Activated T-cell treated with anti-CD3 and anti-CD28 coated beads, Interleukin-2, amount 50 U/mL, for 72 hours (primary cell): Measurements from ENCODE around the gene TSC2. TPM values are rescaled to one million over a fixed set of nuclear protein-coding genes. Genes with fewer than 3 reads are reported as not detected.
"Not testable (repeated sequence)": the region's sequence is repeated elsewhere in the genome, so short reads cannot be mapped to it uniquely, and the experiment has no call there.

Experiments used
- ATAC-seq, 2 donors: fragments of 150-1000 bp; cut with Tn5 transposase; replicated peaks in 1 of 2; 2 replicates each; pipeline ENCODE4 v1.10.0; 2021; ENCODE audit warnings: moderate library complexity in 2 of 2, mild to moderate bottlenecking in 1 of 2
- DNase-seq, 2 donors: peaks; one replicate each; pipeline ENCODE4 v3.0.0; 2021 to 2022; ENCODE audit warnings: mixed read lengths in 1 of 2
- H3K27ac Mint-ChIP-seq: one replicate; pipeline ENCODE4 v1.8.0; 2022; ENCODE audit warnings: mild to moderate bottlenecking, moderate library complexity, mixed read lengths
- H3K27me3 Mint-ChIP-seq: one replicate; pipeline ENCODE4 v1.8.0; 2022; ENCODE audit warnings: low read depth, mixed read lengths
- H3K36me3 Mint-ChIP-seq, 2 donors: one replicate each; pipeline ENCODE4 v1.8.0; 2022; ENCODE audit warnings: mixed read lengths in 2 of 2, mild to moderate bottlenecking in 1 of 2; ENCODE audit not compliant: insufficient read depth in 2 of 2
- H3K4me1 Mint-ChIP-seq: one replicate; pipeline ENCODE4 v1.8.0; 2022; ENCODE audit warnings: low read depth, mixed read lengths
- H3K4me3 Mint-ChIP-seq, 2 donors: one replicate each; pipeline ENCODE4 v1.8.0; 2022; ENCODE audit warnings: mild to moderate bottlenecking in 2 of 2, mixed read lengths in 2 of 2, moderate library complexity in 2 of 2
- H3K9me3 Mint-ChIP-seq, 2 donors: one replicate each; pipeline ENCODE4 v1.8.0; 2022; ENCODE audit warnings: mixed read lengths in 2 of 2
- total RNA-seq, 2 donors: library from RNA; stranded (reverse); gene quantifications; one replicate each; pipeline ENCODE4 v1.2.3, GENCODE V29; 2022

The TSC2 gene
- total RNA-seq, 2 donors from 2014 or later: 96.6 to 98.4 TPM

GRCh38 chr16:2096853-2097595 is 49.2 kb downstream of the TSC2 start:
- ATAC-seq: no peak
- Mint-ChIP-seq H3K36me3 (peaks cover 0 to 2% of the 10 kb centered on the region in 2 donors), H3K27ac (no peak overlapping the region)

DNA sequence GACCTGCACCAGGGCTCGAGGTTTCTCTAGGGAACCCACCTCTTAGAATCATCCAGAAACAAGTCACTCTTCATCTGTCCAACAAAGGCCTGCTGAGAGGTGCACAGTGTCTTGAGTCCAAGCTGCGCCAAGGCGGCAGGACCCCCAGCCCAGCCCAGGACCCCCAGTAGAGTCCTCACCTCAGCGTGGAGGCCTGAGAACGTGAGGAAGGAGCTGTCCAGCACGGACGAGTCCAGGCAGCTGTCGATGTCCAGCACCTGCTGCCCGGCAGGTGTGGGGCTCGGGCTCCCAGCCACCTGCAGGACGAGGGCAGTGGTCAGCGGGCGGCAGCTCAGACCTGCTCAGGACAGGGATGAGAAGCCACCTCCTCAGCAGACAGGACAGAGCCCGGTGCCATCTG is 49.9 kb downstream of the TSC2 start:
- H3K27ac Mint-ChIP-seq, H3K9me3 Mint-ChIP-seq, DNase-seq, H3K36me3 Mint-ChIP-seq, H3K27me3 Mint-ChIP-seq, ATAC-seq, H3K4me3 Mint-ChIP-seq, H3K4me1 Mint-ChIP-seq: not testable (repeated sequence)

More at GRCh38 chr16:2096853-2097595, 49.2 kb downstream of the TSC2 start:
- no peak overlapping the region for H3K4me3 Mint-ChIP-seq
- no peaks in the 10 kb centered on the region for H3K27me3 Mint-ChIP-seq
- no peaks in the 10 kb centered on the region for H3K9me3 Mint-ChIP-seq
- H3K4me1 Mint-ChIP-seq: no peaks in the 10 kb centered on the region
- no peak for DNase-seq

DNA sequence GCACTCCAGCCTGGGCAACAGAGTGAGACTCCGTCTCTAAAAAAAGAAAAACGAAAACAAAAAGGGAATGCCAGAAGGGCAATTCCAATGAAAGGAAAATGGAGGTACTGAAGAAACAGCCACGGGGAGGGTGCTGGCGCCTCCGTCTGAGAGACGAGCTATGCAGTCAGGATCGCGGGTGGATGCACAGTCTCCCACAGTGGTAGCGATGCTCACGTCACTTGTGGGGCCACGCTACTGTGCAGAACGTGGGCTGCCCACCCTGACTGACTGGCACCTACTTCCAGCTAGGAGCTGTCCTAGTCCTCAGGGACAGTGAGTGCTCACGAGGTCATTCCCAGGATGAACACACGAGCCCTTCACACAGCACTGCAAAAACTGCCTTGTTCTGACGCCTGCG is 53.8 kb downstream of the TSC2 start:
- not testable (repeated sequence) for H3K27ac Mint-ChIP-seq, DNase-seq, H3K4me1 Mint-ChIP-seq, H3K9me3 Mint-ChIP-seq, H3K4me3 Mint-ChIP-seq, ATAC-seq, H3K27me3 Mint-ChIP-seq, H3K36me3 Mint-ChIP-seq

GRCh38 chr16:2102471-2102870 is 54.7 kb downstream of the TSC2 start:
- no peaks in the 10 kb centered on the region for H3K27me3 Mint-ChIP-seq
- H3K4me1 Mint-ChIP-seq: no peaks in the 10 kb centered on the region
- no peaks in the 10 kb centered on the region for H3K9me3 Mint-ChIP-seq
- peaks cover 0 to under 1% of the 10 kb centered on the region in 2 donors for H3K36me3 Mint-ChIP-seq
- DNase-seq (no peak), ATAC-seq (no peak)
- H3K27ac Mint-ChIP-seq: no peak overlapping the region
- no peak overlapping the region for H3K4me3 Mint-ChIP-seq

GRCh38 chr16:2104464-2104863 is 56.7 kb downstream of the TSC2 start:
- H3K36me3 Mint-ChIP-seq, H3K27ac Mint-ChIP-seq, H3K27me3 Mint-ChIP-seq: not testable (repeated sequence)

DNA sequence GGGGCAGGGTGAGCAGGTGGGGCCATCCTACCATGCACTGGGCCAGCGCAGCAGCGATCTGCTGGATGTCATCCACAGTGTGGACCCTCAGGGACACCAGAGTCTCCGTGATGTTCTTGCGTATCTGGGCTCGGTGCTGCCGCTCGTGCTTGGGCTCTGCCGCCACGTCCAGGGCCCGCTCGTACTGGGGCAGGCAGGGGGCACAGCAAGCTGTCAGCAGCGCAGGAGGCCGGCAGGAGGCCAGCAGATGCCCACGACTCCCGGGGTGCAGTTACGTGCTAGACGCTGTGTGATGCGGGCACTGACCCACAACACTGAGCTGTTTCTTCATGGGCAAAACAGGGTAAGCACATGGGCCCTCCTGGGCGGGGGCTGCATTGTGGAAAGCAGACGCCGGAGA is 57.5 kb downstream of the TSC2 start:
- ATAC-seq, H3K27ac Mint-ChIP-seq, DNase-seq, H3K4me3 Mint-ChIP-seq, H3K27me3 Mint-ChIP-seq, H3K4me1 Mint-ChIP-seq, H3K9me3 Mint-ChIP-seq, H3K36me3 Mint-ChIP-seq: not testable (repeated sequence)

More at GRCh38 chr16:2104464-2104863, 56.7 kb downstream of the TSC2 start:
- H3K9me3 Mint-ChIP-seq, ATAC-seq, H3K4me1 Mint-ChIP-seq, DNase-seq, H3K4me3 Mint-ChIP-seq: not testable (repeated sequence)

DNA sequence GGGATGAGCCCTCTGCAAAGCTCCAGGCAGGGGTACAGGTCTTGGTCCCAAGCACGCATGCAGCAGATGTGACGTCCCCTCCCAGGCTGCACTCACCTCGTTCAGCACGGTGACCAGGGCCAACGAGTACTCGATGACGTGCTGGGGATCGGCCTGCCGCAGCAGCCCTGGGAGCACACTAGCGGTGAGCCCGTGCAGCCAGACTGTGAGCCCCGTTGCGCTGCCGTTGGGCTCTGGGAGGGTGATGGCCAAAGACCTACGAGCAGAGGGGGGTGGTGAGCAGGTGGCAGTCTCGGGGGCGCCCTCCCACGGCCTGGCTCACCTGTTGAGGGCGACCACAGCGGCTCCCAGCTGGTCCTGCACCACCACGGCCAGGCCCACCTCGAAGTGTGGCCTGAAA is 58.0 kb downstream of the TSC2 start:
- not testable (repeated sequence) for H3K27ac Mint-ChIP-seq, H3K9me3 Mint-ChIP-seq, H3K4me1 Mint-ChIP-seq, H3K27me3 Mint-ChIP-seq, H3K4me3 Mint-ChIP-seq, DNase-seq, ATAC-seq, H3K36me3 Mint-ChIP-seq

DNA sequence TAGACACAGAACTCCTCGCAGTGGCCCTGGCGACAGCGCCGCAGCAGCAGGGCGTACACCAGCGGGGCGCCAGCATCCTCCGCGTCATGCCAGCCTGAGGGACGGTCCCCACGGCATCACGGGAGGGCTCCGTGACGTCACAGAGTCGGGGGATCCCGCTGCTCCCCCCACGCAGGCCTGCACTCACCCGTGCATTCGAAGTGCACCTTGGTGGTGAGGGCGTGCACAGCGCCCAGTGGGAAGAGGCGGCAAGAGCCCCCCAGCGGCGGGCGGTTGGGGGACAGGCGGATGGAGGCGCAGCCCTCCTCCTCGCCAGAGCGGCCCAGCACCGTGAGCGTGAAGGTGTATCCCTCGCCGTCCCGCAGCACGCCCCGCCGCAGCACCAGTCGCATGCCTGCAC is 58.4 kb downstream of the TSC2 start:
- H3K27ac Mint-ChIP-seq, H3K36me3 Mint-ChIP-seq, DNase-seq, H3K4me1 Mint-ChIP-seq, H3K9me3 Mint-ChIP-seq, ATAC-seq, H3K4me3 Mint-ChIP-seq, H3K27me3 Mint-ChIP-seq: not testable (repeated sequence)

DNA sequence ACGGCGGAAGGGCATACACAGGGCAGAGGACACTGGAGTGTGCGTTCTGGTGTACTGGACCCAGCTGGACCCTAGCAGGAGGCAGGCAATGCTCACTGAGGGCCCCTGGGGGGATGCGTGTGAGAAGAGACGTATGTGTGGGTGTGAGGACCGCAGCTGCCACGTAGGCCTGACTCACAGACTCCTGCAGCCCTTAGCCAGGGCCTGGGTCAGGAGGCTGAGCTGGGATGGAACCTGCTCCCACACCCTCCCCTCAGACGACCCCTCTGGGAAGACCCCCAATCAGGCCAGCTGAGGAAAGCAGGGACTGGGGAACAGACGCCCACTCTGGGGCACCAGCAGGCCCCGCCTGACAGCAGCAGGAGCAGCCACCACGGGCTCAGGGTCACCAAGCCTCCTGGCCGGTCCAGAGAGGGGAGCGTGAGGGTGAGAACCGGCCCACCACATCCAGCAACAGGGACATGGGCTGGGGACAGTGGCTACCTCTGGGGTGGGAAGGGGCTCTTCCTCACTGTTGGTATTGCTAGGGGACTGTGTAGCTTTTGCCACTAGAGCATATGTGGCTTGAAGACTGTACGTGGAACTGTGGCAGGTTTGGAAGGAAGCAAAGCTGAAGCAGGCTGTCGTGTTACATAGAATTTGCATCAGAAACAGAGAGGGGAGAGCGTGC is 59.5 kb downstream of the TSC2 start:
- H3K27ac Mint-ChIP-seq, H3K36me3 Mint-ChIP-seq, H3K27me3 Mint-ChIP-seq, H3K4me1 Mint-ChIP-seq, DNase-seq, H3K4me3 Mint-ChIP-seq, ATAC-seq, H3K9me3 Mint-ChIP-seq: not testable (repeated sequence)

GRCh38 chr16:2107791-2108125 is 60.0 kb downstream of the TSC2 start:
- ATAC-seq, H3K27me3 Mint-ChIP-seq, H3K4me1 Mint-ChIP-seq, H3K9me3 Mint-ChIP-seq, H3K27ac Mint-ChIP-seq, H3K36me3 Mint-ChIP-seq, DNase-seq, H3K4me3 Mint-ChIP-seq: not testable (repeated sequence)

DNA sequence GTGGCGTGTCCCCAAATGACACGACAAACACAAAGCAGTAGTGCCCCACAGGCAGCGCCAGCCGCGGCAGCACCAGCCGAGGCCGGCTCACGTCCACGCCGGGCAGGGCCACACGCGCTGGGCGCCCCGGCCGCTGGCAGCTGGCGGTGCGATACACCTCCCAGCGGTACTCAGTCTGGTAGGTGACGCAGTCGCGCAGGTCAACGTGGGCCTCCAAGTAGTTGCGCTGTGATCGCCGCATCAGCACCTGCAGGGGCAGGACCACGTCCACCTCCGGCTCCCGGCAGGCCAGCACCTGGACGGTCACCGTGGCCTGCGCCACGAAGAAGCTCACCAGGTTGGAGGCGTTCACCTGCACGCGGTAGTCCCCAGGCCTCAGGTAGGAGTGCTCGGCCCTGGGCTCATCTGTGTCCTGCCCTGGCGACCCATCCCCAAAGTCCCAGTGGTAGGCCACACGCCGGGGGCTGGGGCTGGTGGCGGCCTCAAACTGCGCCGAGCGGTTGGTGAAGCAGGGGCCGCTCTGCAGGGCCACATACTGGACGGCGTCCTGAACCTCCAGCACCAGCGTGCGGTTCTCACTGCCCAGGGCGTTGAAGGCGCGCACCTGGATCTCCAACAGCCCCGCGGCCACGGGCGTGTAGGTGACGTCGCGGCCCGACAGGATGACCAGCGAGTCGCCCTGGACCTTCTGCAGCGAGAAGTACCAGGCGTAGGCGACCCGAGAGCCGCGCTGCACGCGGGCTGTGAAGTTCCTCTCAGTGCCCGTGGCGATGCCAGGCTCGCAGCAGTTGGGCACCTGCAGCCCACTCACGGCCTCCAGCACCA is 60.9 kb downstream of the TSC2 start:
- H3K36me3 Mint-ChIP-seq, H3K27ac Mint-ChIP-seq, H3K4me1 Mint-ChIP-seq, H3K4me3 Mint-ChIP-seq, H3K9me3 Mint-ChIP-seq, DNase-seq, ATAC-seq, H3K27me3 Mint-ChIP-seq: not testable (repeated sequence)

GRCh38 chr16:2109271-2109580 is 61.4 kb downstream of the TSC2 start:
- not testable (repeated sequence) for H3K27me3 Mint-ChIP-seq, DNase-seq, H3K4me1 Mint-ChIP-seq, H3K4me3 Mint-ChIP-seq, ATAC-seq, H3K27ac Mint-ChIP-seq, H3K36me3 Mint-ChIP-seq, H3K9me3 Mint-ChIP-seq

DNA sequence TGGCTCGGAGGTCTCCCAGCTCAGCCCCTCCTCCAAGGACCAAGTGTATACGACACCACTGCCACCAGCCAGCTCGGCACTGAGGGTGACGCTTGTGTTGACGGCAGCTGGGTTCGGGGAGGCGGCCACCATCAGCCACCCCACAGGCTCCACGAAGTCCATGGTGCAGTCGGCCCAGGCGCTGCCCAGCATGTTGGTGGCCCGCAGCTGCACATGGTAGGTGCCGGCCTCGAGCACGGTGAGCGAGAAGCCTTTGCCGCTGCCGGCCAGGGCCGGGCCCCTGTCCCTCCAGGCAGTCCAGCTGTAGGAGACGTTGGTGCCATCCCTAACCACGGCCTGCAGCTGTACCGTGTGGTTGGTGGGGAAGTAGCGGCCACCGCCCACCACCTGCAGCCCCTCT is 62.1 kb downstream of the TSC2 start:
- ATAC-seq, H3K36me3 Mint-ChIP-seq, DNase-seq, H3K27me3 Mint-ChIP-seq, H3K4me1 Mint-ChIP-seq, H3K27ac Mint-ChIP-seq, H3K9me3 Mint-ChIP-seq, H3K4me3 Mint-ChIP-seq: not testable (repeated sequence)
